Activated T-cell treated with anti-CD3 and anti-CD28 coated beads, Interleukin-2, amount 50 U/mL, for 72 hours (primary cell): ENCODE results near the gene CCDC102B. TPM values are rescaled to one million over a fixed set of nuclear protein-coding genes. Genes with fewer than 3 reads are reported as not detected.
"Not testable (repeated sequence)": the region's sequence is repeated elsewhere in the genome, so short reads cannot be mapped to it uniquely, and the experiment has no call there.

Experiments used
- ATAC-seq, 2 donors: fragments of 150-1000 bp; cut with Tn5 transposase; replicated peaks in 1 of 2; 2 replicates each; pipeline ENCODE4 v1.10.0; 2021; ENCODE audit warnings: moderate library complexity in 2 of 2, mild to moderate bottlenecking in 1 of 2
- DNase-seq, 2 donors: peaks; one replicate each; pipeline ENCODE4 v3.0.0; 2021 to 2022; ENCODE audit warnings: mixed read lengths in 1 of 2
- H3K27ac Mint-ChIP-seq: one replicate; pipeline ENCODE4 v1.8.0; 2022; ENCODE audit warnings: mild to moderate bottlenecking, moderate library complexity, mixed read lengths
- H3K27me3 Mint-ChIP-seq: one replicate; pipeline ENCODE4 v1.8.0; 2022; ENCODE audit warnings: low read depth, mixed read lengths
- H3K36me3 Mint-ChIP-seq, 2 donors: one replicate each; pipeline ENCODE4 v1.8.0; 2022; ENCODE audit warnings: mixed read lengths in 2 of 2, mild to moderate bottlenecking in 1 of 2; ENCODE audit not compliant: insufficient read depth in 2 of 2
- H3K4me1 Mint-ChIP-seq: one replicate; pipeline ENCODE4 v1.8.0; 2022; ENCODE audit warnings: low read depth, mixed read lengths
- H3K4me3 Mint-ChIP-seq, 2 donors: one replicate each; pipeline ENCODE4 v1.8.0; 2022; ENCODE audit warnings: mild to moderate bottlenecking in 2 of 2, mixed read lengths in 2 of 2, moderate library complexity in 2 of 2
- H3K9me3 Mint-ChIP-seq, 2 donors: one replicate each; pipeline ENCODE4 v1.8.0; 2022; ENCODE audit warnings: mixed read lengths in 2 of 2
- total RNA-seq, 2 donors: library from RNA; stranded (reverse); gene quantifications; one replicate each; pipeline ENCODE4 v1.2.3, GENCODE V29; 2022

Gene CCDC102B
- total RNA-seq, 2 donors from 2014 or later = 3.3 to 4.3 TPM

GRCh38 chr18:68937029-68937599 lies 139.2 kb downstream of the CCDC102B start:
- no peaks in the 10 kb centered on the region for H3K4me1 Mint-ChIP-seq
- H3K9me3 Mint-ChIP-seq = no peaks in the 10 kb centered on the region
- ATAC-seq (no peak), DNase-seq (no peak)
- H3K27ac Mint-ChIP-seq = no peak overlapping the region
- H3K4me3 Mint-ChIP-seq = no peak overlapping the region
- H3K36me3 Mint-ChIP-seq = no peaks in the 10 kb centered on the region
- no peaks in the 10 kb centered on the region for H3K27me3 Mint-ChIP-seq

- Mint-ChIP-seq H3K27me3 (no peaks in the 10 kb centered on the region), H3K36me3 (no peaks in the 10 kb centered on the region), H3K27ac (no peak overlapping the region), H3K4me1 (no peaks in the 10 kb centered on the region), H3K9me3 (no peaks in the 10 kb centered on the region), H3K4me3 (no peak overlapping the region)
- DNase-seq (no peak), ATAC-seq (no peak)
These were observed 142.2 kb downstream of the CCDC102B start for GRCh38 chr18:68940039-68940438.

GRCh38 chr18:68940754-68941153 lies 142.9 kb downstream of the CCDC102B start:
- H3K4me3 Mint-ChIP-seq = no peak overlapping the region
- H3K36me3 Mint-ChIP-seq = no peaks in the 10 kb centered on the region
- H3K4me1 Mint-ChIP-seq = no peaks in the 10 kb centered on the region
- DNase-seq (no peak), ATAC-seq (no peak)
- H3K9me3 Mint-ChIP-seq = no peaks in the 10 kb centered on the region
- H3K27ac Mint-ChIP-seq = no peak overlapping the region
- no peaks in the 10 kb centered on the region for H3K27me3 Mint-ChIP-seq

- DNase-seq (no peak), ATAC-seq (no peak)
- H3K9me3 Mint-ChIP-seq = no peaks in the 10 kb centered on the region
- H3K27me3 Mint-ChIP-seq = no peaks in the 10 kb centered on the region
- no peaks in the 10 kb centered on the region for H3K4me1 Mint-ChIP-seq
- no peak overlapping the region for H3K4me3 Mint-ChIP-seq
- no peaks in the 10 kb centered on the region for H3K36me3 Mint-ChIP-seq
- H3K27ac Mint-ChIP-seq = no peak overlapping the region
These were observed 144.3 kb downstream of the CCDC102B start for GRCh38 chr18:68942230-68942629.

GRCh38 chr18:68943861-68944260 lies 146.0 kb downstream of the CCDC102B start:
- H3K36me3 Mint-ChIP-seq, ATAC-seq, H3K27ac Mint-ChIP-seq, DNase-seq, H3K4me3 Mint-ChIP-seq, H3K27me3 Mint-ChIP-seq, H3K4me1 Mint-ChIP-seq, H3K9me3 Mint-ChIP-seq: not testable (repeated sequence)

- ATAC-seq = no peak
These were observed 146.4 kb downstream of the CCDC102B start for GRCh38 chr18:68944330-68944729.

GRCh38 chr18:68944826-68945225 lies 146.9 kb downstream of the CCDC102B start:
- Mint-ChIP-seq H3K36me3 (no peaks in the 10 kb centered on the region), H3K4me3 (no peak overlapping the region), H3K27ac (no peak overlapping the region), H3K4me1 (no peaks in the 10 kb centered on the region), H3K27me3 (no peaks in the 10 kb centered on the region), H3K9me3 (no peaks in the 10 kb centered on the region)
- DNase-seq = no peak
- ATAC-seq = no peak

More at GRCh38 chr18:68944330-68944729, 146.4 kb downstream of the CCDC102B start:
- DNase-seq = no peak
- Mint-ChIP-seq H3K4me1 (no peaks in the 10 kb centered on the region), H3K9me3 (no peaks in the 10 kb centered on the region), H3K27ac (no peak overlapping the region), H3K36me3 (no peaks in the 10 kb centered on the region), H3K27me3 (no peaks in the 10 kb centered on the region), H3K4me3 (no peak overlapping the region)

- ATAC-seq (no peak), DNase-seq (no peak)
- H3K9me3 Mint-ChIP-seq = no peaks in the 10 kb centered on the region
- H3K36me3 Mint-ChIP-seq = no peaks in the 10 kb centered on the region
- H3K4me1 Mint-ChIP-seq = no peaks in the 10 kb centered on the region
- no peak overlapping the region for H3K27ac Mint-ChIP-seq
- no peak overlapping the region for H3K4me3 Mint-ChIP-seq
- no peaks in the 10 kb centered on the region for H3K27me3 Mint-ChIP-seq
These were observed 150.7 kb downstream of the CCDC102B start for GRCh38 chr18:68948622-68949021.

- Mint-ChIP-seq H3K9me3 (no peaks in the 10 kb centered on the region), H3K4me3 (no peak overlapping the region), H3K27me3 (no peaks in the 10 kb centered on the region), H3K4me1 (no peaks in the 10 kb centered on the region), H3K27ac (no peak overlapping the region), H3K36me3 (no peaks in the 10 kb centered on the region)
- ATAC-seq = no peak
- DNase-seq = no peak
These were observed 156.9 kb downstream of the CCDC102B start for GRCh38 chr18:68954738-68955137.

GRCh38 chr18:68956650-68957049 lies 158.8 kb downstream of the CCDC102B start:
- Mint-ChIP-seq H3K27ac (no peak overlapping the region), H3K9me3 (no peaks in the 10 kb centered on the region), H3K27me3 (no peaks in the 10 kb centered on the region), H3K4me3 (no peak overlapping the region), H3K4me1 (no peaks in the 10 kb centered on the region), H3K36me3 (no peaks in the 10 kb centered on the region)
- ATAC-seq (no peak), DNase-seq (no peak)

- no peaks in the 10 kb centered on the region for H3K36me3 Mint-ChIP-seq
- no peak for DNase-seq
- H3K9me3 Mint-ChIP-seq = no peaks in the 10 kb centered on the region
- ATAC-seq = no peak
- no peak overlapping the region for H3K27ac Mint-ChIP-seq
- no peaks in the 10 kb centered on the region for H3K27me3 Mint-ChIP-seq
- no peak overlapping the region for H3K4me3 Mint-ChIP-seq
- no peaks in the 10 kb centered on the region for H3K4me1 Mint-ChIP-seq
These were observed 162.5 kb downstream of the CCDC102B start for GRCh38 chr18:68960355-68960754.

- Mint-ChIP-seq H3K9me3 (no peaks in the 10 kb centered on the region), H3K4me3 (no peak overlapping the region), H3K27me3 (no peaks in the 10 kb centered on the region), H3K36me3 (no peaks in the 10 kb centered on the region), H3K27ac (no peak overlapping the region), H3K4me1 (no peaks in the 10 kb centered on the region)
- DNase-seq = no peak
- no peak for ATAC-seq
These were observed 164.7 kb downstream of the CCDC102B start for GRCh38 chr18:68962623-68963022.

- no peak for DNase-seq
- Mint-ChIP-seq H3K27ac (no peak overlapping the region), H3K4me1 (no peaks in the 10 kb centered on the region), H3K36me3 (no peaks in the 10 kb centered on the region), H3K4me3 (no peak overlapping the region), H3K27me3 (no peaks in the 10 kb centered on the region), H3K9me3 (no peaks in the 10 kb centered on the region)
- no peak for ATAC-seq
These were observed 167.9 kb downstream of the CCDC102B start for GRCh38 chr18:68965817-68966216.

- Mint-ChIP-seq H3K9me3 (no peaks in the 10 kb centered on the region), H3K27me3 (no peaks in the 10 kb centered on the region), H3K27ac (no peak overlapping the region), H3K36me3 (no peaks in the 10 kb centered on the region), H3K4me1 (no peaks in the 10 kb centered on the region), H3K4me3 (no peak overlapping the region)
- ATAC-seq (no peak), DNase-seq (no peak)
These were observed 171.1 kb downstream of the CCDC102B start for GRCh38 chr18:68969027-68969426.
